AG10803 (cell line): ENCODE results near the gene PCDHGA11.
A peak's percentile ranks its signal among the peaks of the same experiment; 100 is the strongest.
"Not testable (repeated sequence)": the region's sequence is repeated elsewhere in the genome, so short reads cannot be mapped to it uniquely, and the experiment has no call there.

Source experiments
- DNase-seq: peaks from one replicate; pipeline ENCODE4 v3.0.0; 2010; ENCODE audit warnings: low read depth
- H3K4me3 ChIP-seq: 2 replicates; pipeline ENCODE4 v1.5.1; 2011; ENCODE audit warnings: mild to moderate bottlenecking, low read length, control low read depth
- TF ChIP-seq, protein P1 (sequence below): conservative IDR thresholded peaks from 2 replicates; pipeline ENCODE4 v1.5.1; 2011; ENCODE audit warnings: mild to moderate bottlenecking, low read length, control low read depth, inconsistent platforms

The PCDHGA11 gene

DNA sequence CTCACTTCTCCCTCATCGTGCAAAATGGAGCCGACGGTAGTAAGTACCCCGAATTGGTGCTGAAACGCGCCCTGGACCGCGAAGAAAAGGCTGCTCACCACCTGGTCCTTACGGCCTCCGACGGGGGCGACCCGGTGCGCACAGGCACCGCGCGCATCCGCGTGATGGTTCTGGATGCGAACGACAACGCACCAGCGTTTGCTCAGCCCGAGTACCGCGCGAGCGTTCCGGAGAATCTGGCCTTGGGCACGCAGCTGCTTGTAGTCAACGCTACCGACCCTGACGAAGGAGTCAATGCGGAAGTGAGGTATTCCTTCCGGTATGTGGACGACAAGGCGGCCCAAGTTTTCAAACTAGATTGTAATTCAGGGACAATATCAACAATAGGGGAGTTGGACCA lies 10.4 kb downstream of the PCDHGA11 start:
- DNase-seq, result peak; percentile 18
- TF ChIP-seq, protein P1, sequence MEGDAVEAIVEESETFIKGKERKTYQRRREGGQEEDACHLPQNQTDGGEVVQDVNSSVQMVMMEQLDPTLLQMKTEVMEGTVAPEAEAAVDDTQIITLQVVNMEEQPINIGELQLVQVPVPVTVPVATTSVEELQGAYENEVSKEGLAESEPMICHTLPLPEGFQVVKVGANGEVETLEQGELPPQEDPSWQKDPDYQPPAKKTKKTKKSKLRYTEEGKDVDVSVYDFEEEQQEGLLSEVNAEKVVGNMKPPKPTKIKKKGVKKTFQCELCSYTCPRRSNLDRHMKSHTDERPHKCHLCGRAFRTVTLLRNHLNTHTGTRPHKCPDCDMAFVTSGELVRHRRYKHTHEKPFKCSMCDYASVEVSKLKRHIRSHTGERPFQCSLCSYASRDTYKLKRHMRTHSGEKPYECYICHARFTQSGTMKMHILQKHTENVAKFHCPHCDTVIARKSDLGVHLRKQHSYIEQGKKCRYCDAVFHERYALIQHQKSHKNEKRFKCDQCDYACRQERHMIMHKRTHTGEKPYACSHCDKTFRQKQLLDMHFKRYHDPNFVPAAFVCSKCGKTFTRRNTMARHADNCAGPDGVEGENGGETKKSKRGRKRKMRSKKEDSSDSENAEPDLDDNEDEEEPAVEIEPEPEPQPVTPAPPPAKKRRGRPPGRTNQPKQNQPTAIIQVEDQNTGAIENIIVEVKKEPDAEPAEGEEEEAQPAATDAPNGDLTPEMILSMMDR, result no peak
- H3K4me3 ChIP-seq, result peak overlapping the region; percentile 54

DNA sequence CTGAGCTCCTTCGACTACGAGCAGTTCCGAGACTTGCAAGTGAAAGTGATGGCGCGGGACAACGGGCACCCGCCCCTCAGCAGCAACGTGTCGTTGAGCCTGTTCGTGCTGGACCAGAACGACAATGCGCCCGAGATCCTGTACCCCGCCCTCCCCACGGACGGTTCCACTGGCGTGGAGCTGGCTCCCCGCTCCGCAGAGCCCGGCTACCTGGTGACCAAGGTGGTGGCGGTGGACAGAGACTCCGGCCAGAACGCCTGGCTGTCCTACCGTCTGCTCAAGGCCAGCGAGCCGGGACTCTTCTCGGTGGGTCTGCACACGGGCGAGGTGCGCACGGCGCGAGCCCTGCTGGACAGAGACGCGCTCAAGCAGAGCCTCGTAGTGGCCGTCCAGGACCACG lies 11.5 kb downstream of the PCDHGA11 start:
- H3K4me3 ChIP-seq, DNase-seq: not testable (repeated sequence)

DNA sequence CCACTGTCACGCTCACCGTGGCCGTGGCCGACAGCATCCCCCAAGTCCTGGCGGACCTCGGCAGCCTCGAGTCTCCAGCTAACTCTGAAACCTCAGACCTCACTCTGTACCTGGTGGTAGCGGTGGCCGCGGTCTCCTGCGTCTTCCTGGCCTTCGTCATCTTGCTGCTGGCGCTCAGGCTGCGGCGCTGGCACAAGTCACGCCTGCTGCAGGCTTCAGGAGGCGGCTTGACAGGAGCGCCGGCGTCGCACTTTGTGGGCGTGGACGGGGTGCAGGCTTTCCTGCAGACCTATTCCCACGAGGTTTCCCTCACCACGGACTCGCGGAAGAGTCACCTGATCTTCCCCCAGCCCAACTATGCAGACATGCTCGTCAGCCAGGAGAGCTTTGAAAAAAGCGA lies 11.9 kb downstream of the PCDHGA11 start:
- not testable (repeated sequence) for H3K4me3 ChIP-seq, DNase-seq

DNA sequence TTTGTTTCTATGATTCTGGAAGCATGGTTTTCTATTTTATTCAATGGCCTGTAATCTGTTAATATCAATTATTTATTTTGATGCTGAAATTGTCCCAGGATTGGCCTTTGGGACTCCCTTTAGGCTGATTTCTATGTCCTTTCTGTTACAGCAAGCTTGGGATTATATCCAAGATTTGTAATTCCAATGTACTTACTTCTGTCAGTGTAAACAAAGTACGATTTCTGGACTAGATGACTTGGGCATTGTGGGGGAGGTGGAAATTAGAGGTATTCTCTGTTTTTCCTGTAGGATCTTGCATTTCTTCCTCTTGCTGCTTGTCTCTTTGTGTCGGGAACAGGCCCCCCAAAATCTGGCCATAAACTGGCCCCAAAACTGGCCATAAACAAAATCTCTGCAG lies 13.2 kb downstream of the PCDHGA11 start:
- TF ChIP-seq, protein P1, result no peak
- no peak overlapping the region for H3K4me3 ChIP-seq
- DNase-seq, result peak; percentile 31

DNA sequence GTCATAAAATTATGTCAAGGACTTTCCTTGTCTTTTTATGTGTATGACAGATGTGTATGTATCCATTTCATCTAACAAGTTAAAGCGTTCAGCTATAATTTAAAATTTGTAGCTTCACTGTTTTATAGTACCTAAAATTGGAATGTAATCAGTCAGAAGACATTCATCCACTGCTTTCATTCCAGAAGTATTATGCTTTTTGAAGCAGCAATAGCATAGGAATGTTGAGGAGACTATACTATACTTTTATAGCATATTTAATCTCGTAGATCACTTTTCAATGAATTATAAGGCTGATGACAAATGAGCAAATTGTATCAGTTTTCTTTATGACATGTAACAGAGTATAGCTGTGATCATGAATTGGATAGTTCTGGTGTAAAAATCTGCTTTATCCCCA lies 16.4 kb downstream of the PCDHGA11 start:
- TF ChIP-seq, protein P1, result no peak
- no peak overlapping the region for H3K4me3 ChIP-seq
- peak; percentile 14 for DNase-seq

DNA sequence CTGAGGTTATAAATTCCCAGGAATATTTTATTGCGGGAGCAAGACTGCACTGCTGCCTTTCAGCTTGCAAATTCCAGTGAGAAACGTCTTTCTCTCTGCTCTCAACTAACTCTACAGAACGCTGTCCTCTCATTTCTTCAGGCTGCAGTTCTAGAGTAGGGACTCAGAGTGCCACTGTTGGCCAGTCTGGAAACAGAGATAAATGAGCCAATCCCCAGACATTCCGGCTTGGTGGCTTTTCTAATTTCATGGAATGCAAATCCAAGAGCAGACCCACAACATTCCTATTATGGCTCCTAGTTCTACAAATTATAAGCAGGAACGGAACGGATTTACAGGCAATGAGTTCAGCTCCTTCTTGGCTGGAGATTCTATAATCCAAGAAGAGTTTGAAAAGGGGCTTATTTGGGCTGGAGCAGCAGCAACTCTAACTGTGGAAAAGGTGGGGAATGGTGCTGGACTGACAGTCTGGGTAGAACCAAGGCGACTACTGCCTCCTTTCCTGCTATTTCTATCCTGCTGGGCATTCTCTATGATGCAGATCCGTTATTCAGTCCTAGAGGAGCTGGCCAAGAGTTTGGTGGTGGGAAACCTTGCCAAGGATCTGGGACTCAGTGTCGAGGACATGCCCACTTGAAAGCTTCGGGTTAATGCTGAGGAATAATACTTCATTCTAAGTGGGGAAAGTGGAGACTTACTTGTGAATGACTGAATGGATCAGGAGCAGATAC lies 18.7 kb downstream of the PCDHGA11 start:
- TF ChIP-seq, protein P1, result peak; percentile 23; the same call in 1 of the 2 replicates
- DNase-seq, result peak; percentile 42
- H3K4me3 ChIP-seq, result no peak overlapping the region

DNA sequence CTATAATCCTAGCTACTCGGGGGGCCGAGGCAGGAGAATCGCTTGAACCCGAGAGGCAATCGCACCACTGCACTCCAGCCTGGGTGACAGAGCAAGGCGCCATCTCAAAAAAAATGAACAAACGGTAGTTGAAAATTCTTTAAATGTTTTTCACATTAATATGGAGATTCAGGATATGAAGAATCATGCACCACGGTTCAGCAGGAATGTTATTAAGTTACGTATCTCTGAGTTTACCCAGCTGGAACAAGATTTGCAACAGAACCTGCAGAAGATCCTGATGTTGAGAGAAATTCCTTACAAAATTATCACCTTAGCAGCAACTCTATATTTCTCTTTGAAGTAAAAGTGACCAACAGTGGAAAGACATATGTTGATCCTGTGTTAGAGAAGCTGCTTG lies 19.5 kb downstream of the PCDHGA11 start:
- no peak overlapping the region for H3K4me3 ChIP-seq
- TF ChIP-seq, protein P1, result no peak
- no peak for DNase-seq

DNA sequence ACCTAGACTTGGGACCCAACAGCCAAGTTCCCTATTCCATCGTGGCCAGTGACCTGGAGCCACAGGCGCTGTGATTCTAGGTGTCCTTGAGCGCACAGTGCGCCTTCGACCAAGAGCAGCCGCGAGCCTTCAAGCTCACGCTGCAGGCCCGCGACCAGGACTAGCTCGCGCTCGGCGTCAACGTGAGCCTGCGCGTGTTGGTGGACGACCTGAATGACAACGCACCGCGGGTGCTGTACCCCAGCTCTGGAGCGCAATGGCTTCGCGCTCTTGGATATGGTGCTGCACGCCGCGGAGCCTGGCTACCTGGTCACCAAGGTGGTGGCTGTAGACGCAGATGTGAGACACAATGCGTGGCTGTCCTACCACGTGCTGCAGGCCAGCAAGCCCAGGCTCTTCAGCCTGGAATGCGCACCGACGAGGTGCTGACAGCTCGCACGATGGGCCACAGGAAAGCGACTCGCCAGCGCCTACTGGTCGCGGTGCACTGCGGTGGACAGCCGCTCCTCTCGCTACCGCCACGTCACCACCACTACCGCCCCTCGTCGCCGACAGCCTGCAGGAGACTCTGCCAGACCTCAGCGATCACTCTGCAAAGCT lies 20.8 kb downstream of the PCDHGA11 start:
- no peak for DNase-seq
- H3K4me3 ChIP-seq, result no peak overlapping the region
- TF ChIP-seq, protein P1, result no peak
